Activated T-helper 1 cell treated with Interleukin-2 at 50 U/mL for 16 hours (primary cell): Measurements from ENCODE around the gene OR6C4.
"Not testable (repeated sequence)": the region's sequence is repeated elsewhere in the genome, so short reads cannot be mapped to it uniquely, and the experiment has no call there.

Experiments used
- DNase-seq: peaks from one replicate; pipeline ENCODE4 v3.0.0-alpha.2; 2020; ENCODE audit warnings: low read depth

OR6C4 gene

DNA sequence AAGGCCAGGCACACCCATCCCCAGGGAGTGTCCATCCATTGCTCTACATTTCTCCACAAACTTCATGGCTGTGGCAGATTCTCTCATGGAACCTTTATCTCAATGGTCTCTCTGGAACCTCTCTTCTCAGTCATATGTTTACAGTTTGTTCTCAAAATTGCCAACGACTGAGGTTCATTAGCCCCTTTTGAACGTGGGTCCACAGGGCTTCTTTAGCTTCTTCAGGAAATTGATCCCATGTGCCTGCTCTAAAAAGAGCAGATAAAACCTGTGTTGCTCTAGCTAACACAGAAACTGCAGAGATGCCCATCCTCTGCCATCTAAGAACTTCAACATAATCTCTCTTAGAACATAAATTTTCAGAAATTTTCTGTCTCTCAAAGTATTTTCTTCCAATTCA lies at the start of gene OR6C4:
TSS of gene OR6C4 (plus strand) at position 301 of the 400 bp plus-strand sequence. CDS start 1,625 bp downstream, outside the sequence.
- no peak for DNase-seq

- no peak for DNase-seq
These were observed 49.6 kb upstream of the OR6C4 start for GRCh38 chr12:55499810-55500252.

GRCh38 chr12:55501601-55502000 lies 47.8 kb upstream of the OR6C4 start:
- DNase-seq: no peak

DNA sequence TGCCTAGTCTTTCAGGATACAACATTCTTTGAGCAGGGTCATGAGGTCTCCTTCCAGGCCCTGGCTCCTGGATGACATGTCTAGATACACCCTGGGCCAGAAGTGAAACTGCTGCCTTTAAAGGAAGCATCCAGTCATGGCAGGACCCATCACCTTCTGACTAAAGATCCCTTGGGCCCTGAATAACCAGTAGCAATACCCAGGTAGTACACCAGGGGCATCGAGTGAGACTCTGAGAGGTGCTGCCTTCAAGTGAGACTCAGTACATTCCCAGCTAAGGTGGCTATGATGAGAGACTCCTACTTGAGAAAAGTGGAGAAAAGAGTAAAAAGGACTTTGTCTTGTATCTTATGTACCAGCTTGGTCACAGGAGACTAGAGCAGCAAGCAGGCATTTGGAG lies 33.7 kb upstream of the OR6C4 start:
- no peak for DNase-seq

DNA sequence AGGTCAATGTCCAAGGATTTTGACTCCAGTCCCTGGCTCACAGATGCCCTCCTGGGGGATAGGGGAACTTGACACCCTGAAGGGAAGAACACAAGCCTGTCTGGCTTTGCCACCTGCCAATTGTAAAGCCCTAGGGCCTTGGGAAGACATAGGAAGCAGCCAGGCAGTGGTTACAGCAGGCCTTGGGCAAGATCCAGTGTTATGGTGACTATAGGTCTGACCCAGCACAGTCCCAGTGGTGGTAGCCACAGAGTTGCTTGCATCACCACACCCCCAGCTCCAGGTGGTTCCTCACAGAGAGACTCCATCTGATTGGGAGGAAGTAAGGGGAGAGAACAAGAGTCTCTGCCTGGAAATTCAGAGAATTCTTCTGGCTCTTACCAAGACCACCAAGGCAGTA lies 33.0 kb upstream of the OR6C4 start:
- no peak for DNase-seq

- DNase-seq: not testable (repeated sequence)
These were observed 1.2 kb upstream of the OR6C4 start for GRCh38 chr12:55548235-55548634.

GRCh38 chr12:55548756-55549155 lies 646 bp upstream of the OR6C4 start:
- DNase-seq: no peak

- no peak for DNase-seq
These were observed 4.9 kb downstream of the OR6C4 start for GRCh38 chr12:55554296-55554695.

GRCh38 chr12:55570060-55570459 lies 20.7 kb downstream of the OR6C4 start:
- DNase-seq: not testable (repeated sequence)

GRCh38 chr12:55570689-55571088 lies 21.3 kb downstream of the OR6C4 start:
- DNase-seq: not testable (repeated sequence)

GRCh38 chr12:55572168-55572567 lies 22.8 kb downstream of the OR6C4 start, which contains the start of gene OR2AP1:
Gene OR2AP1 (plus strand): TSS chr12:55572468. CDS start chr12:55574415, 1,947 bp downstream.
- no peak for DNase-seq

DNA sequence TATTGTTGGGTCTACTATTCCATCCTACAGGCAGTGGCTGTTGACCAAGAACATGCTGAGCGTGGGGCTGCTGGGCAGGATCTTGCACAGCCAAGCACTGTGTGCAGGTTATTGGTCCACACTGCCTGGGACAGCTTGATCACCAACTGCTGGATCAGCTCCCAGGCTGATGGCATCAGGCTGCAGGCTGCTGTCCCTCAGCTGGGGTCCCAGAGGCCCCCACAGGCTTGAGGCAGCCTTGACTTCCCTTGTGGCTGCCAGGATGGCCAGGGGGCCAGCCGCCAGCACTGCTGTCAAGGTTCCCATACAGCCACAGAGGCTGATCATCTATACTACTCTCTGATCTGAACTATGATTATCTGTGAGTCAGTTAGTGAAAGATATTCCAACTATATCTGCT lies 32.7 kb downstream of the OR6C4 start:
- DNase-seq: no peak

DNA sequence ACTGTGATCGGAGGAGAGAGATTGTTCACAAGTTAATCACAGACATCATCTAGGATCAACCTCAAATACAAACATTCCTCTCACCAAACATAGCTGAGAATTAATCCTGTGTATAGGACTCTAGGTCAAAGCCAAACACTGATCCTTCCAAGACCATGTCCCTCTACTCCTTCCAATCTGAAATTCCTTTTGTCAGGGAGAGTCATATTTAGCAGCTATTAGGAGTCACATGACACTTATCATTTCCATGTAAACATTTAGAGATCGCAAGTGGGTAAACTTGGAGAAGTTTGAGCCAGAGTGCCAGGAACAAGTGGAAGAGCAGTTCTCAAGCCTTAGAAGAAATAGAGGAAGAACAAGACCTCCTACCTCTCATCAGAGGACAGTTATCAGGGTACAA lies 36.4 kb downstream of the OR6C4 start:
- no peak for DNase-seq

DNA sequence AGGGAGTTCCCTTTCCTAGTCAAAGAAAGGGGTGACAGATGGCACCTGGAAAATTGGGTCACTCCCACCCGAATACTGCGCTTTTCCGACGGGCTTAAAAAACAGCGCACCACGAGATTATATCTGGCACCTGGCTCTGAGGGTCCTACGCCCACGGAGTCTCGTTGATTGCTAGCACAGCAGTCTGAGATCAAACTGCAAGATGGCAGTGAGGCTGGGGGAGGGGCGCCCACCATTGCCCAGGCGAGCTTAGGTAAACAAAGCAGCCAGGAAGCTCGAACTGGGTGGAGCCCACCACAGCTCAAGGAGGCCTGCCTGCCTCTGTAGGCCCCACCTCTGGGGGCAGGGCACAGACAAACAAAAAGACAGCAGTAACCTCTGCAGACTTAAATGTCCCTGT lies 40.8 kb downstream of the OR6C4 start:
- DNase-seq: not testable (repeated sequence)
